ENCODE measurements around the gene CBLN3.

GRCh38 chr14:24422261-24422660 is 7.2 kb downstream of the CBLN3 start:
- TF ChIP-seq CTCF (IDR thresholded peaks at IDR 0.05): no peak
- no peak for TF ChIP-seq EZH2 (IDR thresholded peaks at IDR 0.05)

All from neural progenitor cell (in vitro differentiated cells).